Measurements from ENCODE around the gene MAN1A1.
A peak's percentile ranks its signal among the peaks of the same experiment; 100 is the strongest.
"Not testable (repeated sequence)": the region's sequence is repeated elsewhere in the genome, so short reads cannot be mapped to it uniquely, and the experiment has no call there.

Gene MAN1A1

DNA sequence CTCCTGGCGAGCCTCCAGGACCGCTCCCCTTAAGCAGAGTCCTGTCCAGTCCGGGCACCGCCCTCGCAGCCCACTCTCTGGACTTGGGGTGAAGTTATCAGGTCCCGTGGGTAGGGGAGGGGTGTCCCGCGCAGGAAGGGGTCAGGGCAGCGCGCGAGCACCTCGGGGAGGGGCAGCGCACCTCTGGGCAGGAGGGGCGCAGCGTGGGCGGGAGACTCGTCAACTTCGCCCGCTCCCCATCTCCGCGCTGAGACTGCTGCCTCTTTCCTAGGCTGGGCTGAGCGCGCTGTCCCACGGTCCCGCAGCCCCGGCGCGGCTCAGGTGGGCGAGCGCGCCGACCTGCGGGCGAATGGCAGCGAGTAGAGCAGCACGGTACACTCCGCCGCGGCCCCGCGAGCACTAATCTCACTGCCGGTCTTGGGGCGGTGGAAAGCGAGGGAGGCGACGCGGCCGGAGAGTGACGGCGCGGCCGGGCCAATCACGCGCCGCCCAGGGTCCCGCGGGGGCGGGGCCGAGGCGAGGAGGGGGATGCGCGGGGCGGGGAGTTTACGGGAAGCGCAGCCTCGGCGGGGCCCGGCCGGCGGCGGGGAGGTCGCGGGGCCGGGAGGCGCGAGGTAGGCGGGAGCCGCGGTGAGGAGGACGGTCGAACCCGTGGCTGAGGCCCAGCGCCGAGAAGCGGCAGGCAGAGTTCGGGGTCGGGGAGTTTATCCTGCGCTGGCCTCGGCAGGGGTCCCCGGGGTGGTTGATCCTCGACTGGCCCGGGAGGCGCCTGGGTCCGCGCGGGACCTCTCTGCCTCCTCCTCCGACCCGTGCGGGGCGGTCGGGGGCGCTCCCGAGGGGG, at the start of gene MAN1A1:
TSS of gene MAN1A1 (minus strand) at position 401 of the 841 bp plus-strand sequence. CDS start 696 bp downstream, outside the sequence.
- H3K4me3 ChIP-seq (ENCODE audit: low read depth, low read length) = peak within 1 kb of the TSS; percentile 84
- no peak for TF ChIP-seq CTCF (IDR thresholded peaks at IDR 0.05; ENCODE audit: borderline replicate concordance, insufficient read depth, low read depth, low read length)

DNA sequence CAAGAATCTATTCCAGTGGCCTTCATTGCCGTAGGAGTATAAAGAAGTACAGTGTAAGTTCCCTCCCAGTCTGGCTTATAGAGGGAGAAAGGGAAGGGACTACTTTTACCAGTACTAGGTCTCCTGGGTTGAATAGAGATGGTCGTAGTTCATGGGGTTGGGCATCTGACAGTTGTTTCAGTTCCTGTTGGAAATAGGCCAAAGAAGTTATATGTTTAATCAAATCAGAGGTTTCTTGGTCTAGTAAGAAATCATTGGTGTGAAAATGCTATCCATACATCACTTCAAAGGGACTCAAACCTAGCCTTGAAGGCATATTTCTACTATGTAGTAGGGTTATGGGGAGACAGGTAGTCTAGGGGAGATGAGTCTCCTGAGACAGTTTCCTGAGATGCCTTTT, 45.6 kb upstream of the MAN1A1 start:
- H3K4me3 ChIP-seq (ENCODE audit: low read depth, low read length) = no peak overlapping the region
- no peak for TF ChIP-seq CTCF (IDR thresholded peaks at IDR 0.05; ENCODE audit: borderline replicate concordance, insufficient read depth, low read depth, low read length)

- TF ChIP-seq CTCF (IDR thresholded peaks at IDR 0.05; ENCODE audit: borderline replicate concordance, insufficient read depth, low read depth, low read length) = no peak
- H3K4me3 ChIP-seq (ENCODE audit: low read depth, low read length) = no peak overlapping the region
Measured at GRCh38 chr6:119390247-119390793, 40.8 kb upstream of the MAN1A1 start.

GRCh38 chr6:119385994-119386393, 36.4 kb upstream of the MAN1A1 start:
- no peak overlapping the region for H3K4me3 ChIP-seq (ENCODE audit: low read depth, low read length)
- no peak for TF ChIP-seq CTCF (IDR thresholded peaks at IDR 0.05; ENCODE audit: borderline replicate concordance, insufficient read depth, low read depth, low read length)

- no peak for TF ChIP-seq CTCF (IDR thresholded peaks at IDR 0.05; ENCODE audit: borderline replicate concordance, insufficient read depth, low read depth, low read length)
Measured at GRCh38 chr6:119384444-119384843, 34.9 kb upstream of the MAN1A1 start.

DNA sequence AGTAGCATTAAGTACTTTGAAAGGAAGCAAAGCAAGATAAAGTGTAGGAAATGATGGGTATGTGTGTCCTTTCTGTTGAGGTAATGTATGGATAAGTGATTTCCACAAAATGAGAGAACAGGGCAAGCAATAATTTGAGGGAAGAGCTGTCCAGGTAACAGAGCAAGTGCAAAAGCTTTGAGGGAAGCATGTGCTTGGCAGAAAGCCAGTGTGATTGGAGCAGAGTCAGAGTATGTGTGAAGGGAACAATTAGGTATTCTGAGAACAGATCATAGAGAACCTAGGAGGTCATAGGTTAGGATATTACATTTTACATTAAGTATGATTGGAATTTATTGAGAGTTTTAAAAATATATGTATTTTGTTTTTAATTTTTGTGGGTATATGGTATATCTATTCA, 30.2 kb upstream of the MAN1A1 start:
- no peak for TF ChIP-seq CTCF (IDR thresholded peaks at IDR 0.05; ENCODE audit: borderline replicate concordance, insufficient read depth, low read depth, low read length)

More at GRCh38 chr6:119384444-119384843, 34.9 kb upstream of the MAN1A1 start:
- H3K4me3 ChIP-seq (ENCODE audit: low read depth, low read length) = no peak overlapping the region

GRCh38 chr6:119377043-119377442, 27.5 kb upstream of the MAN1A1 start:
- not testable (repeated sequence) for H3K4me3 ChIP-seq (ENCODE audit: low read depth, low read length)

More for the DNA sequence above, 30.2 kb upstream of the MAN1A1 start:
- H3K4me3 ChIP-seq (ENCODE audit: low read depth, low read length) = no peak overlapping the region
